ENCODE results near the gene IDUA.

IDUA gene

GRCh38 chr4:960636-961350 is 26.1 kb upstream of the IDUA start:
- no peak overlapping the region for H3K4me3 ChIP-seq (ENCODE audit: low read length)
- DNase-seq (ENCODE audit: low read depth), result no peak
- TF ChIP-seq CTCF (conservative IDR thresholded peaks at IDR 0.05; ENCODE audit: low read depth, low read length), result no peak

GRCh38 chr4:961351-962230 is 25.3 kb upstream of the IDUA start:
- no peak overlapping the region for H3K4me3 ChIP-seq (ENCODE audit: low read length)
- DNase-seq (ENCODE audit: low read depth), result no peak
- no peak for TF ChIP-seq CTCF (conservative IDR thresholded peaks at IDR 0.05; ENCODE audit: low read depth, low read length)

GRCh38 chr4:962231-963208 is 24.3 kb upstream of the IDUA start:
- no peak overlapping the region for H3K4me3 ChIP-seq (ENCODE audit: low read length)
- no peak for DNase-seq (ENCODE audit: low read depth)
- no peak for TF ChIP-seq CTCF (conservative IDR thresholded peaks at IDR 0.05; ENCODE audit: low read depth, low read length)

GRCh38 chr4:963276-964225 is 23.3 kb upstream of the IDUA start:
- TF ChIP-seq CTCF (conservative IDR thresholded peaks at IDR 0.05; ENCODE audit: low read depth, low read length), result no peak
- no peak for DNase-seq (ENCODE audit: low read depth)
- no peak overlapping the region for H3K4me3 ChIP-seq (ENCODE audit: low read length)

GRCh38 chr4:964346-965025 is 22.4 kb upstream of the IDUA start:
- H3K4me3 ChIP-seq (ENCODE audit: low read length), result no peak overlapping the region
- no peak for DNase-seq (ENCODE audit: low read depth)
- TF ChIP-seq CTCF (conservative IDR thresholded peaks at IDR 0.05; ENCODE audit: low read depth, low read length), result no peak

Measured in retinal pigment epithelial cell (primary cell).